K562 (cell line): ENCODE results near the gene SMARCB1. TPM values are rescaled to one million over a fixed set of nuclear protein-coding genes. Genes with fewer than 3 reads are reported as not detected.
A peak's percentile ranks its signal among the peaks of the same experiment; 100 is the strongest.

ENCODE experiments used
- ATAC-seq: fragments of 200-7000 bp; cut with Tn5 transposase; 3 replicates; pipeline ENCODE4 v1.9.1; 2020; ENCODE audit warnings: moderate library complexity
- BruUV-seq: library from RNA; stranded (reverse); fragments of 400-500 nt; replicated peaks from 2 replicates; lab custom pipeline; 2021; lab: Mats Ljungman, UMichigan
- CTCF ChIA-PET: fragments of 300-600 bp; formaldehyde crosslinking; extraction: SDS; loops from one replicate; lab custom pipeline; 2021; ENCODE audit warnings: low intra/inter-chr PET ratio; lab: Yijun Ruan, JAX
- POLR2A ChIA-PET: fragments of 300-600, 350-650 bp; sonication (Branson Sonifier 250); formaldehyde crosslinking; extraction: SDS; loops from one replicate; lab custom pipeline; 2021; ENCODE audit warnings: antibody characterized with exemption, inconsistent platforms; lab: Yijun Ruan, JAX
- DNase-seq, 4 experiments: peaks; one replicate each; pipeline versions ENCODE4 v3.0.0 to v3.0.0-alpha.2; 2011 to 2018; ENCODE audit warnings: low spot score in 3 of 4, mixed read lengths in 3 of 4; ENCODE audit errors: extremely low read depth in 1 of 4
- FAIRE-seq: peaks from 2 replicates; lab custom pipeline; 2011; peaks lifted over from hg19 to GRCh38; lab: Jason Lieb, UNC
- H2AFZ ChIP-seq: 2 replicates; pipeline ENCODE4 v1.6.0; 2011; ENCODE audit warnings: low read depth, low read length, control low read depth, inconsistent platforms
- H3K27ac ChIP-seq: fragments of 200-600 bp; 3 replicates; pipeline ENCODE4 v1.8.0; 2011; ENCODE audit warnings: low read depth, mild to moderate bottlenecking, control low read depth, inconsistent platforms, low read length, moderate library complexity, mixed read lengths; ENCODE audit errors: extremely low read depth
- H3K27me3 ChIP-seq, 2 experiments: fragments of 300-600 bp in 1 of 2; 2 replicates in 1 of 2; 3 replicates in 1 of 2; pipeline versions ENCODE4 v1.6.0 to v1.8.0; 2011; ENCODE audit warnings: inconsistent platforms in 2 of 2, low read length in 2 of 2, mild to moderate bottlenecking in 1 of 2, mixed read lengths in 1 of 2, moderate library complexity in 1 of 2; ENCODE audit not compliant: control insufficient read depth in 2 of 2, insufficient read depth in 2 of 2
- H3K36me3 ChIP-seq: fragments of 300-600 bp; 3 replicates; pipeline ENCODE4 v1.8.0; 2011; ENCODE audit warnings: mild to moderate bottlenecking, low read length, inconsistent platforms; ENCODE audit not compliant: control insufficient read depth, insufficient read depth
- H3K4me1 ChIP-seq, 2 experiments: fragments of 200-600 bp in 1 of 2; replicated peaks in 1 of 2; 2 replicates in 1 of 2; 3 replicates in 1 of 2; pipeline versions ENCODE4 v1.5.1 to v1.8.0; 2011; ENCODE audit warnings: inconsistent platforms in 2 of 2, low read length in 2 of 2, mild to moderate bottlenecking in 1 of 2, mixed read lengths in 1 of 2, moderate library complexity in 1 of 2; ENCODE audit not compliant: control insufficient read depth in 2 of 2, insufficient read depth in 2 of 2
- H3K4me2 ChIP-seq: 2 replicates; pipeline ENCODE4 v1.6.1; 2011; ENCODE audit warnings: low read length, control low read depth, inconsistent platforms, mixed read lengths; ENCODE audit not compliant: insufficient read depth
- H3K4me3 ChIP-seq: fragments of 200-600 bp; sonication (generic), shearing (Covaris generic); 2 replicates; pipeline ENCODE4 v1.5.1; 2016; ENCODE audit warnings: control low read depth, inconsistent platforms
- H3K79me2 ChIP-seq: fragments of 200-600 bp; 3 replicates; pipeline ENCODE4 v1.8.0; 2011; ENCODE audit warnings: low read length, inconsistent platforms; ENCODE audit not compliant: control insufficient read depth, insufficient read depth
- H3K9ac ChIP-seq, 2 experiments: 2 replicates each; pipeline versions ENCODE4 v1.6.0 to v1.6.1; 2011; ENCODE audit warnings: low read depth in 2 of 2, low read length in 2 of 2, control low read depth in 1 of 2, inconsistent platforms in 1 of 2, mild to moderate bottlenecking in 1 of 2, mixed read lengths in 1 of 2; ENCODE audit not compliant: insufficient read depth in 1 of 2
- H3K9me1 ChIP-seq: one replicate; pipeline ENCODE4 v1.6.0; 2011; ENCODE audit warnings: inconsistent platforms, mild to moderate bottlenecking, low read length, moderate library complexity; ENCODE audit not compliant: control insufficient read depth, insufficient read depth
- H3K9me3 ChIP-seq: replicated peaks from 2 replicates; pipeline ENCODE4 v1.5.1; 2011; ENCODE audit warnings: low read depth, low read length, inconsistent platforms; ENCODE audit not compliant: control insufficient read depth, insufficient read depth
- H4K20me1 ChIP-seq: replicated peaks from 2 replicates; pipeline ENCODE4 v1.6.1; 2011; ENCODE audit warnings: low read length, inconsistent platforms, mixed read lengths; ENCODE audit not compliant: control insufficient read depth, insufficient read depth
- CBX8 ChIP-seq: fragments of 200-600 bp; sonication (generic); IDR thresholded peaks from 2 replicates; pipeline ENCODE4 v1.6.1; 2012; ENCODE audit warnings: borderline replicate concordance, mixed run types, low read depth, mild to moderate bottlenecking, moderate library complexity, mixed read lengths, low read length, control low read depth, inconsistent platforms; ENCODE audit not compliant: poor library complexity, severe bottlenecking; ENCODE audit errors: extremely low read depth
- L3MBTL2 ChIP-seq: fragments of 450-650 bp; IDR thresholded peaks from 2 replicates; pipeline ENCODE4 v1.6.1; 2016; ENCODE audit warnings: mild to moderate bottlenecking, moderate library complexity
- MAFF ChIP-seq: IDR thresholded peaks from 2 replicates; pipeline ENCODE4 v1.6.1; 2012; ENCODE audit warnings: low read length, improper control_type of control experiment
- MAZ ChIP-seq, 2 experiments: fragments of 450-650 bp in 1 of 2; sonication (generic) in 1 of 2; formaldehyde crosslinking; IDR thresholded peaks in 1 of 2; conservative IDR thresholded peaks in 1 of 2; 2 replicates each; pipeline versions ENCODE4 v1.4.0 to v1.5.0; 2020; ENCODE audit warnings: mild to moderate bottlenecking in 1 of 2, missing genetic modification reagents in 1 of 2
- NCOA1 ChIP-seq: fragments of 450-650 bp; IDR thresholded peaks from 2 replicates; pipeline ENCODE4 v1.6.1; 2016; ENCODE audit warnings: low read depth
- TARDBP ChIP-seq: fragments of 450-650 bp; IDR thresholded peaks from 2 replicates; pipeline ENCODE4 v1.6.1; 2016
- ZNF408 ChIP-seq: fragments of 250-450 bp; sonication (Bioruptor Pico); IDR thresholded peaks from 2 replicates; pipeline ENCODE4 v1.4.0; 2020; ENCODE audit warnings: low read depth, mild to moderate bottlenecking, moderate library complexity
- WGBS: fragments of 100-300 bp; shearing (Covaris generic); methylation state at CpG from one replicate; pipeline ENCODE4 v1.1.6; 2016; ENCODE audit warnings: low coverage, mixed read lengths; ENCODE audit not compliant: insufficient coverage; ENCODE audit errors: missing lambda C conversion rate; 5-methylcytosine and 5-hydroxymethylcytosine counted together
- in situ Hi-C: fragments of 300-500 bp; cut with MboI; formaldehyde crosslinking; loops from 4 replicates; pipeline ENCODE4 v1.15.0; 2018; ENCODE audit warnings: inconsistent platforms, mixed read lengths
- intact Hi-C: fragments of 100-400 bp; cut with micrococcal nuclease; formaldehyde crosslinking; loops from 2 replicates; pipeline ENCODE4 v1.14.2; 2022
- polyA plus RNA-seq, 8 experiments: library from polyadenylated mRNA; depleted of rRNA in 4 of 8; stranded (reverse) in 5 of 8; unstranded in 3 of 8; fragments of >200 nt; fragmentation: Nextera tagmentation in 2 of 8; fragmentation: Illumina TruSeq in 1 of 8; extraction: Ambion mirVana in 2 of 8; extraction: Trizol in 1 of 8; gene quantifications; 2 replicates each; pipeline versions ENCODE4 v1.2.1 to v1.2.3, GENCODE V29; 2011 to 2014; ENCODE audit warnings: inconsistent platforms in 1 of 8, missing spikeins in 1 of 8
- total RNA-seq, 7 experiments: library from RNA; depleted of rRNA in 6 of 7; stranded (reverse); fragments of >200 nt in 6 of 7; fragmentation: Illumina TruSeq in 2 of 7; extraction: Trizol in 2 of 7; gene quantifications; 2 replicates each; pipeline versions ENCODE4 v1.2.1 to v1.2.3, GENCODE V29; 2011 to 2021; ENCODE audit warnings: low replicate concordance in 1 of 7
- TF ChIP-seq, protein P1 (sequence below): fragments of 250-450 bp; sonication (Bioruptor Pico); IDR thresholded peaks from 2 replicates; pipeline ENCODE4 v1.4.0; 2020; ENCODE audit warnings: mild to moderate bottlenecking, moderate library complexity
- TF ChIP-seq, protein P2 (sequence below): fragments of 450-650 bp; IDR thresholded peaks from 2 replicates; pipeline ENCODE4 v1.6.1; 2014; ENCODE audit warnings: low read depth, mild to moderate bottlenecking, moderate library complexity, borderline replicate concordance
- TF ChIP-seq, protein P3 (sequence below), 2 experiments: fragments of 450-650 bp; formaldehyde crosslinking in 1 of 2; IDR thresholded peaks; 2 replicates each; pipeline versions ENCODE4 v1.4.0 to v1.6.1; 2014 to 2020; ENCODE audit warnings: mild to moderate bottlenecking in 2 of 2, borderline replicate concordance in 1 of 2, low read depth in 1 of 2

SMARCB1 gene
- total and polyA plus RNA-seq, 9 of the 15 experiments (the other 6 are each of a cell fraction or from before 2014, with no cell fraction given): 1.2 to 113 (median 65.4) TPM

DNA sequence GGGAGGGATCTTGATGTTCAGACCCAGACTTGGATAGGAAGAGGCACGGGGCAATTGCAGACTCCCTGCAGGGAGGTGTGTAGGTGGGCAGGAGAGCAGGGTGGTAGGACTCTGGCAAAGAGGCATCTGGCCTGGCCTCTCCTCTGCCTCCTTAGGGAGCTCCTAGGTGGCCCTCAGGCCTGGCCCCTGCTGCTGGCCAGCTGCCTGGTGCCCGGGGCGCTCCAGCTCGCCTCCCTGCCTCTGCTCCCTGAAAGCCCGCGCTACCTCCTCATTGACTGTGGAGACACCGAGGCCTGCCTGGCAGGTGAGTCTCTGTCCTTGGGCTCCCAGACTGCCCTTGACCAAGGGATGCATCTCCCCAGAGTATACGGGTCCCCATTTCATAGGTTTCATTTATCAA, 90.8 kb downstream of the SMARCB1 start (continued):
- no peak for TF ChIP-seq ZNF408 (CRISPR knock-in tag)
- no peak for TF ChIP-seq MAZ (CRISPR knock-in tag; conservative IDR thresholded peaks at IDR 0.05 in 1 of 2, IDR thresholded peaks at IDR 0.05 in 1 of 2)
- TF ChIP-seq, protein P1, sequence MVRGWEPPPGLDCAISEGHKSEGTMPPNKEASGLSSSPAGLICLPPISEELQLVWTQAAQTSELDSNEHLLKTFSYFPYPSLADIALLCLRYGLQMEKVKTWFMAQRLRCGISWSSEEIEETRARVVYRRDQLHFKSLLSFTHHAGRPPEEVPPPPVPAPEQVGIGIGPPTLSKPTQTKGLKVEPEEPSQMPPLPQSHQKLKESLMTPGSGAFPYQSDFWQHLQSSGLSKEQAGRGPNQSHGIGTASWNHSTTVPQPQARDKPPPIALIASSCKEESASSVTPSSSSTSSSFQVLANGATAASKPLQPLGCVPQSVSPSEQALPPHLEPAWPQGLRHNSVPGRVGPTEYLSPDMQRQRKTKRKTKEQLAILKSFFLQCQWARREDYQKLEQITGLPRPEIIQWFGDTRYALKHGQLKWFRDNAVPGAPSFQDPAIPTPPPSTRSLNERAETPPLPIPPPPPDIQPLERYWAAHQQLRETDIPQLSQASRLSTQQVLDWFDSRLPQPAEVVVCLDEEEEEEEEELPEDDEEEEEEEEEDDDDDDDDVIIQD: no peak
- no peak for TF ChIP-seq NCOA1
- no peak for TF ChIP-seq MAFF
- TF ChIP-seq TARDBP: no peak
- no peak for TF ChIP-seq L3MBTL2
- TF ChIP-seq, protein P2, sequence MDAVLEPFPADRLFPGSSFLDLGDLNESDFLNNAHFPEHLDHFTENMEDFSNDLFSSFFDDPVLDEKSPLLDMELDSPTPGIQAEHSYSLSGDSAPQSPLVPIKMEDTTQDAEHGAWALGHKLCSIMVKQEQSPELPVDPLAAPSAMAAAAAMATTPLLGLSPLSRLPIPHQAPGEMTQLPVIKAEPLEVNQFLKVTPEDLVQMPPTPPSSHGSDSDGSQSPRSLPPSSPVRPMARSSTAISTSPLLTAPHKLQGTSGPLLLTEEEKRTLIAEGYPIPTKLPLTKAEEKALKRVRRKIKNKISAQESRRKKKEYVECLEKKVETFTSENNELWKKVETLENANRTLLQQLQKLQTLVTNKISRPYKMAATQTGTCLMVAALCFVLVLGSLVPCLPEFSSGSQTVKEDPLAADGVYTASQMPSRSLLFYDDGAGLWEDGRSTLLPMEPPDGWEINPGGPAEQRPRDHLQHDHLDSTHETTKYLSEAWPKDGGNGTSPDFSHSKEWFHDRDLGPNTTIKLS: no peak

DNA sequence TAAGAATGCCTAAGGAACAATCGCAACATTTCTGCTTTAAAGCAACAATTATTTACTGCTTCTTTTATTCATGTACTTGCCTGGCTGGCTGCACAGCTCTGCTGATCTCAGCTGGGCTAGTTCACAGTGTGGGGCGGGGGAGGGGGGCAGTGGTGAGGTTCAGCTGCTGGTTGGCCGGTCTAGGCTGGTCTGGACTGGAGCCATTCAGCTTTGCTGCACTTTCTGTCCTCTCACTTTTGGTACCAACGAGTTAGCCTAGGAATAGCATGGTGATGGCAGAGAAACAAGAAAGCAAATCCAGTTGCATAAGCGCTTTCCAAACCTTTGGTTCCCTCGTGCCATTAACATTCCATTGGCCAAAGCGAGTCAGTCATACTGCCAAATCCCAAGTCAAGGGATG, 91.5 kb downstream of the SMARCB1 start:
- no peak for FAIRE-seq
- Histone ChIP-seq H3K9me3 (no peaks in the 10 kb centered on the region), H3K4me1 (peaks cover 0 to 5% of the 10 kb centered on the region in 2 experiments; a peak in 2 of 5 replicates), H3K79me2 (no peaks in the 10 kb centered on the region), H3K9me1 (no peaks in the 10 kb centered on the region), H2AFZ (no peak overlapping the region), H3K36me3 (no peaks in the 10 kb centered on the region), H3K27me3 (no peaks in the 10 kb centered on the region), H3K4me2 (no peak overlapping the region), H3K27ac (no peak overlapping the region), H3K4me3 (no peak overlapping the region), H3K9ac (no peak overlapping the region), H4K20me1 (no peaks in the 10 kb centered on the region)
- ChIA-PET POLR2A (interaction anchor here (1.5 kb wide), 1 partner anchor 16 kb away, joined by 3 read pairs; the partner anchor contains the start of gene MIF), CTCF (no interaction called here)
- WGBS: 34% methylated on average over 6 of the region's 7 CpGs
- BruUV-seq: no TSS peak
- no peak for ATAC-seq
- intact Hi-C loops (no loop called here), in situ Hi-C loops (no loop called here)
- DNase-seq: peak in 2 of 4 experiments; percentile 13 to 23
- no peak for TF ChIP-seq CBX8
- TF ChIP-seq, protein P3, sequence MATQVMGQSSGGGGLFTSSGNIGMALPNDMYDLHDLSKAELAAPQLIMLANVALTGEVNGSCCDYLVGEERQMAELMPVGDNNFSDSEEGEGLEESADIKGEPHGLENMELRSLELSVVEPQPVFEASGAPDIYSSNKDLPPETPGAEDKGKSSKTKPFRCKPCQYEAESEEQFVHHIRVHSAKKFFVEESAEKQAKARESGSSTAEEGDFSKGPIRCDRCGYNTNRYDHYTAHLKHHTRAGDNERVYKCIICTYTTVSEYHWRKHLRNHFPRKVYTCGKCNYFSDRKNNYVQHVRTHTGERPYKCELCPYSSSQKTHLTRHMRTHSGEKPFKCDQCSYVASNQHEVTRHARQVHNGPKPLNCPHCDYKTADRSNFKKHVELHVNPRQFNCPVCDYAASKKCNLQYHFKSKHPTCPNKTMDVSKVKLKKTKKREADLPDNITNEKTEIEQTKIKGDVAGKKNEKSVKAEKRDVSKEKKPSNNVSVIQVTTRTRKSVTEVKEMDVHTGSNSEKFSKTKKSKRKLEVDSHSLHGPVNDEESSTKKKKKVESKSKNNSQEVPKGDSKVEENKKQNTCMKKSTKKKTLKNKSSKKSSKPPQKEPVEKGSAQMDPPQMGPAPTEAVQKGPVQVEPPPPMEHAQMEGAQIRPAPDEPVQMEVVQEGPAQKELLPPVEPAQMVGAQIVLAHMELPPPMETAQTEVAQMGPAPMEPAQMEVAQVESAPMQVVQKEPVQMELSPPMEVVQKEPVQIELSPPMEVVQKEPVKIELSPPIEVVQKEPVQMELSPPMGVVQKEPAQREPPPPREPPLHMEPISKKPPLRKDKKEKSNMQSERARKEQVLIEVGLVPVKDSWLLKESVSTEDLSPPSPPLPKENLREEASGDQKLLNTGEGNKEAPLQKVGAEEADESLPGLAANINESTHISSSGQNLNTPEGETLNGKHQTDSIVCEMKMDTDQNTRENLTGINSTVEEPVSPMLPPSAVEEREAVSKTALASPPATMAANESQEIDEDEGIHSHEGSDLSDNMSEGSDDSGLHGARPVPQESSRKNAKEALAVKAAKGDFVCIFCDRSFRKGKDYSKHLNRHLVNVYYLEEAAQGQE (IDR thresholded peaks at IDR 0.05; ENCODE audit: borderline replicate concordance): peak; percentile 91
- TF ChIP-seq, protein P3 (CRISPR knock-in tag; IDR thresholded peaks at IDR 0.05; ENCODE audit: low read depth): no peak
